Vagina (tissue), 2 donors: Measurements from ENCODE around the gene PODN.

Experiments
- CTCF ChIP-seq, 3 experiments: fragments of 450-650 bp in 2 of 3; fragments of 200-600 bp in 1 of 3; sonication (generic) in 1 of 3; IDR thresholded peaks; one replicate each; pipeline ENCODE4 v1.5.1; 2017 to 2019; ENCODE audit warnings: antibody characterized with exemption in 3 of 3, mild to moderate bottlenecking in 2 of 3, moderate library complexity in 2 of 3
- POLR2A ChIP-seq, 2 donors: fragments of 450-650 bp; IDR thresholded peaks; one replicate each; pipeline ENCODE4 v1.6.1; 2017; ENCODE audit warnings: antibody characterized with exemption in 2 of 2, mild to moderate bottlenecking in 2 of 2, moderate library complexity in 2 of 2
- POLR2AphosphoS5 ChIP-seq, 2 donors: sonication (generic); formaldehyde crosslinking; IDR thresholded peaks; one replicate each; pipeline ENCODE4 v1.9.0; 2017; ENCODE audit warnings: antibody characterized with exemption in 2 of 2, mild to moderate bottlenecking in 2 of 2, low read depth in 1 of 2; ENCODE audit not compliant: insufficient read depth in 1 of 2

GRCh38 chr1:53046930-53047329, 15.1 kb upstream of the PODN start:
- TF ChIP-seq CTCF (IDR thresholded peaks at IDR 0.05), result no peak
- no peak for TF ChIP-seq POLR2A (IDR thresholded peaks at IDR 0.05)
- no peak for TF ChIP-seq POLR2AphosphoS5 (IDR thresholded peaks at IDR 0.05; ENCODE audit: insufficient read depth in 1 of 2, low read depth in 1 of 2)
